NK-92 (cell line): ENCODE data around the gene C2orf66.

Source experiments
- DNase-seq: peaks from one replicate; lab custom pipeline; 2025; ENCODE audit not compliant: unreplicated experiment; lab: John Stamatoyannopoulos, UW

C2orf66 gene

DNA sequence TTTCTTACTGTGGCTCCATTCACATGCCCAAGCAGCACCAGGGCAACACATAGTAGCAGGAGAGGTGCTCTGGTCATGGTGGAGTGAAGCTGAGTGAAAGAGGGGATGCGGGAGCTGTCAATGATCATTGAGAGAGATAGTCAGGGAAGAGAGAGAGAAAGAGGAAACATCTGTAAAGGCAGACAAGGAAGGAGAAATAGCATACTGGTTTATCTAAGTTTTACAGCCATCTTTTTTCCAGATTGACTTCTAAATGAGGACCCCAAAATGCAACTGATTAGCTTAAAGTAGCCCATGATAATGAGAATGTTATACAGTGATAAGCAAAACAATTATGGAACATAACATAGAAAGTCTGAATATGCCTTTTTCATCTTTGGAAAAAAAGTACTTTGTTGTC lies at the start of gene C2orf66:
Gene C2orf66, minus strand, starts transcription at position 96 of the 400 bp plus-strand sequence. Its CDS starts 19 bp downstream, at position 77.
- DNase-seq = no peak

DNA sequence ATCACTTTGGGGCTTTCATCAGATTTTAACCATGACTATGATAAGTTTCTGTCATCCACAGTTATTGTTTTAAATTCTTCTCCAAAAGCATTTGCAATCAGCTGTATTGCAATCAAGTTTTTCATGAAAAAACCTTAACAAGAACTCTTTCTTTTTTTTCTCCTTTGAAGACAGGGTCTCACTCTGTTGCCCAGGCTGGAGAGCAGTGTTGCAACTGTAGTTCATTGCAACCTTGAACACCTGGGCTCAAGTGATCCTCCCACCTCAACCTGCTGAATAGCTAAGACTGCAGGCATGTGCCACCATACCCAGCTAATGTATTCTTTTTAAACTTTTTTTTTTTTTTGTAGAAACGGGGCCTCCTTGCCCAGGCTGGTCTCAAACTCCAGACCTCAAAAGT lies 45.5 kb upstream of the C2orf66 start:
- DNase-seq = no peak

DNA sequence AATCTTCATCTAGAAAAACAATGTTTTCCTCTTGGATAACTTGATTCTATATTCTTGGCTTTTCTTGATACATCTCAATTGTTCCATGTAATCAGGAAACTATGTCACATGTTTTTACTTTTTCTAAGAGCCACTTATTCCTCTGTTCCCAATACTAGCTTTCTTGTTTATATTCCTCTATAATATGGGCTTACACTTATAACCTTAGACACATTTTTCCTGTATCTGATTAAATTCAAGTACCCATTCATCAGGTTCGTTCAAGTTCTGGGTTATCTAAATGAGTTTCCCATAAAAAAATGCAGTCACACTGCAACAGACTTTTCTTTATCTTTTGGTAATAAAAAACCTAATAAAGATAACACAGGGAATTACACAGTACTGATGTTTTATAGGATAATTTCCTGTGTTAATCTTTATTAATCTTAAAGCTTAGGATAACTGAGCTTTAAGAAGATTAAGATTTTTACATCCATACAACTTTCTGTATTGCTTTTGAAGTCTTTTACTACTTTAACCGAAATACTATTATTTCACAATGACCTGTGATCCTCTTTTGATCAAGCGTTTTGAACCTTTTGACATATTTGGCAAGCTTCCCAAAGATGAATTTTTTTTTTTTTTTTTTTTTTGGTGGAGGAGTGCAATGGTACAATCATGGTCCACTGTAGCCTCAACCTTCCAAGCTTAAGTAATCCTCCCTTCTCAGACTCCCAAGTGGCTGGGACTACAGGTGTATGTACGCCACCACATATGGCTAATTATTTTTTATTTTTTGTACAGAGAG lies 44.3 kb upstream of the C2orf66 start:
- DNase-seq = no peak

DNA sequence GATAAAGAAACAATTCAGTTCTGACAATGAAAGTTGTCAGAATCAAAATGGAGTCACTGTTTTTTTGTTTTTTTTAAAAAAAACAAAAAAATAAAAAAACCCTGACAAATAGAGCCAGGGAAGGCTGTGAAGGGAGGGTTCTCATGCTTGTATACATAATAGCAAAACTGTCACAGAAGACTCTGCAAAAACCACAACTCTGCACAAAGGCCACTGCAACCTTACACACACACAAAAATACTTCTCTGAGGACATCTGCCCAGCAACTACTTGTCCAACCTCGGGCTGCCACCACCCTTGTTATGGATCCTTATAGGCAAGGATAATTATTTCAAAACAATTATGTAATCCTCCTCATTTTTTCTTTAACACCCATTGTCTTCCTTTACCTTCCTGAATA lies 41.9 kb upstream of the C2orf66 start:
- no peak for DNase-seq

GRCh38 chr2:196849895-196850294 lies 40.7 kb upstream of the C2orf66 start:
- no peak for DNase-seq

DNA sequence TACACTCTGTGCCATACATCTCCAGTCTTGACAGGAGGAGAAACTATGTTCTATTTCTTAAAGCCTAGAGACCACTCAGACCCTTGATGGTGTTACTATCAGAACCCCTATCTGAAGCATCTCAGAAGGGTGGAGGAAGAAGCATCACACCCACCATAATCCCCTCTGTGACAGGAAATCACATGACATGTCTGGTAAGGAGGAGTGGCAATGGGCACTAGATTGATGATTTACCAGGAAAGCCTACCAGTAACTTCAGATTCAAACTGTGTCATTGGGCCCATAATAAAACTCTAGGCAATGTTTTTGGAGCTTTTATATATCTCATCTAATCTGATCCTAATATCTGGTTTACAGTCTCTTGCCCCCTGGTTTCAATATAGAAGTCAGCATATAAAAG lies 37.1 kb upstream of the C2orf66 start:
- DNase-seq = no peak

GRCh38 chr2:196845371-196845770 lies 36.2 kb upstream of the C2orf66 start:
- no peak for DNase-seq

- no peak for DNase-seq
Observed at GRCh38 chr2:196840171-196840570, 31.0 kb upstream of the C2orf66 start.

DNA sequence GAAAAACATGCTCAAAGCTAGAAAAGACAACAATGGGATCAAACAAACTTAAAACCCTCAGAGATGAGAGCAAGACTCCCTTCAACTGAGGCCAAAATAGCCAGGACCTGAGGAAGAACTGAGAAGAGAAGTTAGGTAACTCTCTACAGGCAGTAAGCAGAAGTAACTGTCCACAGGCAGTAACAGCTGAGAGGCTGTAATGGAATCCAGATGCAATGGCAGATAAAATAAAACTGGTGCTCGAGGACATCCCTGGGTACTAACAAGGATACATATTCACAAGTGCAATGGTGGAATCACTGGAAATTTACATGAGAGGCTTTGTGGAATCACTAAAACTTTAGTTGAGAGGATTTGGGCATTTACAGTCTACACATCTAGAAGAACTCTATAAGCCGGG lies 30.4 kb upstream of the C2orf66 start:
- no peak for DNase-seq

GRCh38 chr2:196836440-196836839 lies 27.3 kb upstream of the C2orf66 start:
- no peak for DNase-seq

DNA sequence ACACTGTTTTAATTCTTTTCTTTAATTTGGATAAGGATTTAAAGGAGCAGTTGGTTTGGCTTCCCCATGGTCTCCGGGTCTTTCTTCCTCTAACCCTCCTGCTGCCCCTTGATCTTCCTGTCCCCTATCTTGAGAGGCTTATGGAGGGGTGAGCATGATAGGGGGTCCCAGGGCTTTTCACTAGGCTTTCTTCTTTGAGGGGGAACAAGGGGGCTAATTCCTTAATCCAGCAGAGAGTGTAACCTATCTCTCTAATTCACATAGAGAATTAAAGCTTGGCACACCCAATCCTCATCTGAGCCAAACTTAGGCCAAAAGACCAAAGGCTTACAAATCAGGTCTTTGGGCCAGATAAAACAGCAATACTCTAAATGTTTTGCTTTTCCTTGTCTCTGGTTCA lies 21.5 kb upstream of the C2orf66 start:
- no peak for DNase-seq

- no peak for DNase-seq
Observed at GRCh38 chr2:196827356-196827755, 18.2 kb upstream of the C2orf66 start.

GRCh38 chr2:196823750-196824522 lies 14.8 kb upstream of the C2orf66 start:
- no peak for DNase-seq

DNA sequence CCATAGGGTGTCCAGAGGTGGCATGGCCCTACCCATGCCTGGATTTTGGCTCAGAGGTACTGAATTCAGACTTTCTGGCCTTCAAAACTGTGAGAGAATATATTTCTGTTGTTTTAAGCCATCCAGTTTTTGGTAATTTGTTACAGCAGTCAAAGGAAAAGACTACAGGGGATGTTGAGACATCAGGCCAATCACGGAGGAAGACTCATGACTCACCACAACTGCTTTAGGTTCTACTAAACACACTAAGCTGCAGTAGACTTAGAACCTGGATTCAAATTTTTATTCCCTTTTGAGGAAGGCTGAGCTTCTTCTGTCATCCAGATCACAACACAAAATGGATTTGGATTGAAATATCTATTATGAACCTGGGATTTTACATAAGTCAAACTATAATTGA lies 12.0 kb upstream of the C2orf66 start:
- no peak for DNase-seq

DNA sequence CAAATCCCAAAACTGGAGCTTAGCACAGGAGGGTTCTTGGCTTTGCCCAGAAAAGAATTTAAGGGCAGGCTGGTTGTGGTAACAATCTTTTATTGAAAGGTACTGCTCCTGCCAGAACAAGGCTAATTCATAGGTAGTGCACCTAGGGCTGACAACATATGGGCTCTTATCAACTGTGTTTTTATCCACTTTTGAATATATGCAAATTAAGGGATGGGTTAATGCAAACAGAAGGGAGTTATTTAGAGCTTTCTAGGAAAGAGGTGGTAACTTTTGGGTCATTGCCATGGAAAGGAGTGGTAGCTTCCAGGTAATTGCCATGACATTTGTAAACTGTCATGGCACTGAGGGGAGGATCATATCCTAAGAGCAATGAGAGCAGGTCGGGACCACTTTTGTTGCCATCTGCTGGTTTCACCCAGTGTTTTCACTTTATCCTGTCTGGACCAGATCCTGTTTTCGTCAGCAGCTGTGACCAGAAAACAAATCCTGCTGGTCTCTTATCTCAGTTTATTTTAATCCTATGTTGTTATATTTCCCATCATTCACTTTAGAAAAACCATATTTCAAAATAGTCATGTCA lies 981 bp downstream of the C2orf66 start:
- no peak for DNase-seq

DNA sequence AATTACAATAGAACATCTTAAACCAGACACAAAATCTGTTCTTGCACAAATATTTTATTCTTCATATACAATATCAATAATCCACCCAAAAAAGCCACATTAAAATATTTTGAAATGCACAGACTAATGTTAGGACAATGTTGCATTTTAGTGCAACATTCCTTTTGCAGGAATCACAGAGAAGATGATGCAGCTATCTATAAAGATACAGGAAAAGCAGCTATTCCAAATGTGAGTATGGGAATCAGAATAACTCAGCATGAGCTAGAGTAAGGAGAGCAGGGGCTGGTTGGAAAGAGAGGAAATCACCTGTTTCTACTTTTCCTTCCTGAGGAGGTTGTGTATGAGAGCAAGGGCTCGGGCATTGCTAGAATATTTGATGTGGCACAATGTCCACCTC lies 4.8 kb downstream of the C2orf66 start:
- DNase-seq = no peak

DNA sequence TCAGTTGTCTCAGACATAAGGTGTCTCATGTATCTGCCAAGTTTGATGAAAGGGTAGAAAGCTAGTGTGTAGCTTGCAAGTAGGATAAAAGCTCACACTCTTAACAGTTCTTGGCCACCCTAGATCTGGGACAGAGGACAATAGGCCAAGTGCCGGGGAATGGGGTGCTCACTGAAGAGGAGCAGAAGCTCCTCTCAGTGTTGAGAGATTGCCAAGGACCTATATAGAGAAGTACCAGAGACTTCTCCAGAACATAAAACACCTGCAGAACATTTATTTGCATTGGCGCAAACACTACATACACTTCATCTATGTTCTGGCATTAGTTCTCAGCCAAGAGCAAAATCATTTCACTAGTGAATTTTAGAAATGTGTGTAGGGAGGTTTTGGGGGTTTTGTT lies 6.8 kb downstream of the C2orf66 start:
- no peak for DNase-seq

GRCh38 chr2:196801674-196802261 lies 7.4 kb downstream of the C2orf66 start:
- no peak for DNase-seq

- DNase-seq = no peak
Observed at GRCh38 chr2:196798980-196799379, 10.2 kb downstream of the C2orf66 start.

- DNase-seq = no peak
Observed at GRCh38 chr2:196792865-196793264, 16.3 kb downstream of the C2orf66 start.

DNA sequence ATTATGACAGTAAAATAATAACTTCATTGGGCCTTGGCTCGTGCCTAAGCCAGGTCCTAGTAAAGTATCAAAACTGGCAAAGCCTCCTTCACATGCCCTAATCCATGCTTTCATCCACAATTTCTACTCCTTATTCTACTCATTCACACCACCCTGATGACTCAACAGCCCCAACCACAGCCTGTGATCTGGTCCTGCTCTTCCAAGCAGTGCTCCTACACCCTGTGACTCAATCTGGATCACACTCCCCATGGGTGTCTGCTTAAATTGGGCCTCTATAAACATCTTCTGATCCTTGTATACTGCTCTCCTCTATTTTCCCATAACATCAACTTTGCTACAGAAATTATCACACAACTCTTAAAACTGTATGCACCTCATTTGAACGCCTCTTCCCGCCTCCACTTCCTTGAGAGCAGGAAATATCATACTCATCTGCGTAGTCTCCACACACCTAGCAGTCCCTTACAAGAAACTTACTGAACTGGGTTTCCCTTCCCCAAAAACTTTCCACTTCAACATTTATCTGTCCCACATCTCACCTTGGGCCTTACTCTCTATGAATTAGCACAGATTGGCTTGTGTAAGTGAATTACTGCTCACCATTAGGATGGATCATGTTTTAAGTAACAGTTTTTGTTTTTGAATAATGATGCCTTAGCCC lies 25.6 kb downstream of the C2orf66 start:
- no peak for DNase-seq
